OCI-LY3 (cell line): ENCODE results near the gene SERINC1.

ENCODE experiments used
- H2AFZ ChIP-seq: fragments of 200-600, 300-600 bp; shearing (Covaris generic); 2 replicates; pipeline ENCODE4 v1.6.0; 2014; ENCODE audit warnings: antibody characterized with exemption, low read depth, low read length
- H3K27ac ChIP-seq: fragments of 200-600, 300-600 bp; sonication (generic); 2 replicates; pipeline ENCODE4 v1.5.1; 2014; ENCODE audit warnings: mild to moderate bottlenecking, low read length, moderate library complexity, mixed read lengths
- H3K27me3 ChIP-seq: fragments of 200-600, 300-600 bp; sonication (generic); 2 replicates; pipeline ENCODE4 v1.6.1; 2014; ENCODE audit warnings: low read depth, low read length, mixed read lengths
- H3K36me3 ChIP-seq: fragments of 200-600, 300-600 bp; sonication (generic); replicated peaks from 2 replicates; pipeline ENCODE3; 2014; ENCODE audit warnings: low read depth, low read length, mixed read lengths
- H3K4me1 ChIP-seq: fragments of 300-600, 200-600 bp; sonication (generic); 2 replicates; pipeline ENCODE4 v1.6.1; 2014; ENCODE audit warnings: low read length, mixed read lengths
- H3K4me2 ChIP-seq: fragments of 200-600, 300-600 bp; sonication (generic); 2 replicates; pipeline ENCODE4 v1.6.1; 2014; ENCODE audit warnings: low read length, mixed read lengths
- H3K4me3 ChIP-seq: fragments of 300-600, 200-600 bp; sonication (generic); 2 replicates; pipeline ENCODE4 v1.5.1; 2014; ENCODE audit warnings: antibody characterized with exemption, mild to moderate bottlenecking, low read length, moderate library complexity
- H3K79me2 ChIP-seq: fragments of 300-600, 200-600 bp; shearing (Covaris generic); 2 replicates; pipeline ENCODE4 v1.6.1; 2014; ENCODE audit warnings: mild to moderate bottlenecking, low read length, mixed read lengths
- H3K9ac ChIP-seq: fragments of 300-600, 200-600 bp; shearing (Covaris generic); 2 replicates; pipeline ENCODE4 v1.6.0; 2014; ENCODE audit warnings: mild to moderate bottlenecking, low read length, moderate library complexity
- H3K9me3 ChIP-seq: fragments of 200-600, 300-600 bp; shearing (Covaris generic); 2 replicates; pipeline ENCODE4 v1.6.1; 2014; ENCODE audit warnings: low read length, mixed read lengths; ENCODE audit not compliant: insufficient read depth
- H4K20me1 ChIP-seq: fragments of 200-600, 300-600 bp; sonication (generic); 2 replicates; pipeline ENCODE4 v1.6.1; 2016; ENCODE audit warnings: low read length, mixed read lengths; ENCODE audit not compliant: insufficient read depth
- EZH2phosphoT487 ChIP-seq: fragments of 200-600 bp; shearing (Covaris generic); IDR thresholded peaks from 2 replicates; pipeline ENCODE4 v1.6.1; 2018; ENCODE audit warnings: antibody characterized with exemption, mixed run types, low read depth
- TF ChIP-seq, protein P1 (sequence below): fragments of 200-600, 300-600 bp; sonication (generic); IDR thresholded peaks from 2 replicates; pipeline ENCODE4 v1.5.1; 2014; ENCODE audit warnings: antibody characterized with exemption, low read length, low read depth

The SERINC1 gene

DNA sequence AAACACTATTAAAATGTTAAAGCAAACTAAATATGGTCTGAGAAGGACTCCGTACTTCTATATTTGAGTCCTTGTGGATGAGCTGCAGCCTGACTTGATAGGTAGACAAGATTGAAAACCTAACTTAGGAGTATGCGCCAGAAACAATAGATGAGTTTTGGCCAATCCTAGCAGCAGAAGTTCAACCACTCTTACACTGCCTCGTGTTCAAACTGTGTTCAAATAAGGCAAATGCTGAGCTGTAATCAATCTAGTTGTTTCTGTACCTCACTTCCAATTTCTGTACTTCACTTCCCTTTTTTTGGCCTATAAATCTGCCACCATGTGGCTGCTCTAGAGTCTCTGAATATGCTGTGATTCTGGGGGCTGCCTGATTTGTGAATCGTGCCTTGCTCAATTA, 13.2 kb upstream of the SERINC1 start:
- Histone ChIP-seq H2AFZ (peak overlapping the region; percentile 81; the same call in 1 of the 2 replicates), H3K9ac (no peak overlapping the region), H4K20me1 (no peaks in the 10 kb centered on the region), H3K4me1 (peaks cover 8% of the 10 kb centered on the region), H3K4me3 (no peak overlapping the region), H3K4me2 (peak overlapping the region; percentile 26; the same call in 1 of the 2 replicates), H3K36me3 (no peaks in the 10 kb centered on the region), H3K9me3 (no peaks in the 10 kb centered on the region), H3K27ac (no peak overlapping the region), H3K79me2 (no peaks in the 10 kb centered on the region), H3K27me3 (no peaks in the 10 kb centered on the region)
- no peak for TF ChIP-seq EZH2phosphoT487
- TF ChIP-seq, protein P1, sequence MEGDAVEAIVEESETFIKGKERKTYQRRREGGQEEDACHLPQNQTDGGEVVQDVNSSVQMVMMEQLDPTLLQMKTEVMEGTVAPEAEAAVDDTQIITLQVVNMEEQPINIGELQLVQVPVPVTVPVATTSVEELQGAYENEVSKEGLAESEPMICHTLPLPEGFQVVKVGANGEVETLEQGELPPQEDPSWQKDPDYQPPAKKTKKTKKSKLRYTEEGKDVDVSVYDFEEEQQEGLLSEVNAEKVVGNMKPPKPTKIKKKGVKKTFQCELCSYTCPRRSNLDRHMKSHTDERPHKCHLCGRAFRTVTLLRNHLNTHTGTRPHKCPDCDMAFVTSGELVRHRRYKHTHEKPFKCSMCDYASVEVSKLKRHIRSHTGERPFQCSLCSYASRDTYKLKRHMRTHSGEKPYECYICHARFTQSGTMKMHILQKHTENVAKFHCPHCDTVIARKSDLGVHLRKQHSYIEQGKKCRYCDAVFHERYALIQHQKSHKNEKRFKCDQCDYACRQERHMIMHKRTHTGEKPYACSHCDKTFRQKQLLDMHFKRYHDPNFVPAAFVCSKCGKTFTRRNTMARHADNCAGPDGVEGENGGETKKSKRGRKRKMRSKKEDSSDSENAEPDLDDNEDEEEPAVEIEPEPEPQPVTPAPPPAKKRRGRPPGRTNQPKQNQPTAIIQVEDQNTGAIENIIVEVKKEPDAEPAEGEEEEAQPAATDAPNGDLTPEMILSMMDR: peak; percentile 34; the same call in 1 of the 2 replicates

DNA sequence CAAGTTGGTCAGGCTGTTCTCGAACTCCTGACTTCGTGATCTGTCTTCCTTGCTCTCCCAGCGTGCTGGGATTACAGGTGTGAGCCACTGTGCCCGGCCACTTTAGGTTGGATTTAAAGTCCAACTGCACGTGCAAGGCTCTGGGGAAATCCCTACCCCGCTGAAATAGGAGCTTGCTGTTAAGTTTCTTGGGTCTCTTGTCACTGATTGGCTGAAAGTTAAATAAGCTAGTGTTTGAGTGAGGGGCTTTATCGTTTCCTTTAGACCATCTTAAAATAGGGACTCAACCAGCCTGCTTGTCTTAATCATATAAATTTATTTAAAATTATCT, 11.1 kb upstream of the SERINC1 start:
- Histone ChIP-seq H3K4me3 (no peak overlapping the region), H3K27me3 (no peaks in the 10 kb centered on the region), H2AFZ (no peak overlapping the region), H3K9me3 (no peaks in the 10 kb centered on the region), H3K27ac (no peak overlapping the region), H3K4me1 (peaks cover 8% of the 10 kb centered on the region), H3K79me2 (no peaks in the 10 kb centered on the region), H3K36me3 (no peaks in the 10 kb centered on the region), H4K20me1 (no peaks in the 10 kb centered on the region), H3K9ac (no peak overlapping the region), H3K4me2 (no peak overlapping the region)
- TF ChIP-seq EZH2phosphoT487: no peak
- TF ChIP-seq, protein P1: no peak

- H3K27me3 ChIP-seq: no peaks in the 10 kb centered on the region
- no peak overlapping the region for H3K9ac ChIP-seq
Observed at GRCh38 chr6:122476131-122476530, 4.5 kb upstream of the SERINC1 start.

GRCh38 chr6:122472022-122472340, 374 bp upstream of the SERINC1 start:
- H3K27ac ChIP-seq: peak overlapping the region; percentile 40
- peak overlapping the region; percentile 97 for H3K4me3 ChIP-seq
- H2AFZ ChIP-seq: peak overlapping the region; percentile 98
- peak overlapping the region; percentile 86 for H3K9ac ChIP-seq
- H3K9me3 ChIP-seq: no peaks in the 10 kb centered on the region
- H4K20me1 ChIP-seq: peaks cover 21% of the 10 kb centered on the region
- no peaks in the 10 kb centered on the region for H3K36me3 ChIP-seq
- H3K79me2 ChIP-seq: peaks cover 46% of the 10 kb centered on the region
- H3K4me1 ChIP-seq: peaks cover 9% of the 10 kb centered on the region; the same call in 1 of the 2 replicates
- no peak for TF ChIP-seq EZH2phosphoT487
- TF ChIP-seq, protein P1: no peak
- H3K4me2 ChIP-seq: peak overlapping the region; percentile 73
- no peaks in the 10 kb centered on the region for H3K27me3 ChIP-seq

More at GRCh38 chr6:122476131-122476530, 4.5 kb upstream of the SERINC1 start:
- H3K4me3 ChIP-seq: no peak overlapping the region
- H3K27ac ChIP-seq: no peak overlapping the region
- no peaks in the 10 kb centered on the region for H3K36me3 ChIP-seq
- peaks cover 5% of the 10 kb centered on the region for H3K79me2 ChIP-seq
- TF ChIP-seq, protein P1: peak; percentile 49
- TF ChIP-seq EZH2phosphoT487: no peak
- no peak overlapping the region for H2AFZ ChIP-seq
- H3K4me2 ChIP-seq: no peak overlapping the region
- H3K9me3 ChIP-seq: no peaks in the 10 kb centered on the region
- H4K20me1 ChIP-seq: no peaks in the 10 kb centered on the region
- H3K4me1 ChIP-seq: peaks cover 3% of the 10 kb centered on the region; the same call in 1 of the 2 replicates
